Omental fat pad (tissue), 4 donors: ENCODE data around the gene RASL10A. TPM values are rescaled to one million over a fixed set of nuclear protein-coding genes. Genes with fewer than 3 reads are reported as not detected.

Experiments
- ATAC-seq: fragments of 150-250 bp; one replicate; pipeline ENCODE4 v1.9.1; 2016; ENCODE audit warnings: mild to moderate bottlenecking, moderate library complexity; ENCODE audit not compliant: low FRiP score
- DNase-seq: peaks from one replicate; pipeline ENCODE4 v3.0.0-alpha.2; 2019; ENCODE audit warnings: low spot score
- total RNA-seq, 4 donors: library from RNA; depleted of rRNA; stranded (reverse); fragments of >200 nt; gene quantifications; one replicate each; pipeline ENCODE4 v1.1.0, GENCODE V29; 2016
- TF ChIP-seq, protein P1 (sequence below), 3 donors: fragments of 450-650 bp; IDR thresholded peaks; one replicate each; pipeline ENCODE4 v1.5.1; 2016 to 2017; ENCODE audit warnings: antibody characterized with exemption in 3 of 3, mild to moderate bottlenecking in 3 of 3, moderate library complexity in 2 of 3

RASL10A gene
- total RNA-seq, 4 donors from 2014 or later: 0.56 to 2.6 (median 1.5) TPM; not detected in 1

DNA sequence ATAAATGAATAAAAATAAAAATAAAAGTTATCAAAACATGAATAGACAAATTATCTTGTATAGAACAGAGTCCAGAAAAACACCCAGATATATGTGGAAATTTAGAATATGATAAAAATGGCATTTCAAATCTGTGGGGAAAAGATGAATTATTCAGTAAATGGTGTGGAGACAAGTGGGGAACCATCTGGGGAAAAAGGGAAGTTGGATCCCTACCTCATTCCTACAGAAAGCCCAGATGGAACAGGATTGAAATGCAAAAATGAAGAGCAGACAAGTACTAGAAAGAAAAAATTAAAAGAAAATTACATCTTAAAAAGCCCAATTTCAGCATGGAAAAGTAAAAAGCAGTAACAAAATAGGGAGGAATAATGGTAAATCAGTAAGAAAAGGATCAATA, 8.1 kb upstream of the RASL10A start:
- DNase-seq (no peak), ATAC-seq (no peak)
- TF ChIP-seq, protein P1, sequence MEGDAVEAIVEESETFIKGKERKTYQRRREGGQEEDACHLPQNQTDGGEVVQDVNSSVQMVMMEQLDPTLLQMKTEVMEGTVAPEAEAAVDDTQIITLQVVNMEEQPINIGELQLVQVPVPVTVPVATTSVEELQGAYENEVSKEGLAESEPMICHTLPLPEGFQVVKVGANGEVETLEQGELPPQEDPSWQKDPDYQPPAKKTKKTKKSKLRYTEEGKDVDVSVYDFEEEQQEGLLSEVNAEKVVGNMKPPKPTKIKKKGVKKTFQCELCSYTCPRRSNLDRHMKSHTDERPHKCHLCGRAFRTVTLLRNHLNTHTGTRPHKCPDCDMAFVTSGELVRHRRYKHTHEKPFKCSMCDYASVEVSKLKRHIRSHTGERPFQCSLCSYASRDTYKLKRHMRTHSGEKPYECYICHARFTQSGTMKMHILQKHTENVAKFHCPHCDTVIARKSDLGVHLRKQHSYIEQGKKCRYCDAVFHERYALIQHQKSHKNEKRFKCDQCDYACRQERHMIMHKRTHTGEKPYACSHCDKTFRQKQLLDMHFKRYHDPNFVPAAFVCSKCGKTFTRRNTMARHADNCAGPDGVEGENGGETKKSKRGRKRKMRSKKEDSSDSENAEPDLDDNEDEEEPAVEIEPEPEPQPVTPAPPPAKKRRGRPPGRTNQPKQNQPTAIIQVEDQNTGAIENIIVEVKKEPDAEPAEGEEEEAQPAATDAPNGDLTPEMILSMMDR (IDR thresholded peaks at IDR 0.05): no peak

DNA sequence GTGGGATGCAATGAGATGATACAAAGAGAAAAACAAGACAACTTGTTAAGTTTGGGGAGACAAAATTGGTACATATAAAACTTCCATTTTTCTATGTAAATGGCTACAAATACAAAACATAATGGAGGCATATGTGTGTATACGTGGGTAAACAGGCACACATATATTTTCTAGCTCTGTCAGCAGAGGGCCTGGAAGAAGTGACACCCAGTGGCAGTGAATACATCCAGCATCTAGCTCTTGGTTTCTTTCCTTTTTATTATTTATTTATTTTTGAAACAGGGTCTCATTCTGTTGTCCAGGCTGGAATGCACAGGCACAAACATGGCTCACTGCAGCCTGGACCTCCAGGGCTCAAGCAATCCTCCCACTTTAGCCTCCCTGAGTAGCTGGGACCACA, 5.0 kb upstream of the RASL10A start:
- DNase-seq (no peak), ATAC-seq (no peak)
- TF ChIP-seq, protein P1 (IDR thresholded peaks at IDR 0.05): no peak

DNA sequence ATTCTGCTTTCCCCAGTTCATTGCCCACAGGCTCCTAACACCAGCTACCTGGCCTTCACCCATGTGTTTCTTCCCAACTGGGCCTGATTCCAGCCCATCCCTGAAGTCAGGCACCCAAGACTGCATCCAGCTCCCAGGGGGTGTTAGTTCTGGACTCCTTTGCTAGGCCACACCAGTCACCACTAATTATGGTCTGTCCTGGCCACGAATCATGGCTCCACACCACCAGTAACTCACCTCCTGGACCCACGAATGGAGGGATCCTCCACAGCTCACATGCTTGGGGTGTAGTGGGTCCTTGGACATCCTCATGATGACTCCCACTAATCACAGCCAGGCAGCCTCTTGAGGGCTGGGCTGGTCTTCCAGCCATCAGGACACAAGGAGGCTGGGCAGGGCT, 3.6 kb upstream of the RASL10A start:
- TF ChIP-seq, protein P1 (IDR thresholded peaks at IDR 0.05): no peak
- no peak for DNase-seq
- peak; percentile 11 for ATAC-seq

DNA sequence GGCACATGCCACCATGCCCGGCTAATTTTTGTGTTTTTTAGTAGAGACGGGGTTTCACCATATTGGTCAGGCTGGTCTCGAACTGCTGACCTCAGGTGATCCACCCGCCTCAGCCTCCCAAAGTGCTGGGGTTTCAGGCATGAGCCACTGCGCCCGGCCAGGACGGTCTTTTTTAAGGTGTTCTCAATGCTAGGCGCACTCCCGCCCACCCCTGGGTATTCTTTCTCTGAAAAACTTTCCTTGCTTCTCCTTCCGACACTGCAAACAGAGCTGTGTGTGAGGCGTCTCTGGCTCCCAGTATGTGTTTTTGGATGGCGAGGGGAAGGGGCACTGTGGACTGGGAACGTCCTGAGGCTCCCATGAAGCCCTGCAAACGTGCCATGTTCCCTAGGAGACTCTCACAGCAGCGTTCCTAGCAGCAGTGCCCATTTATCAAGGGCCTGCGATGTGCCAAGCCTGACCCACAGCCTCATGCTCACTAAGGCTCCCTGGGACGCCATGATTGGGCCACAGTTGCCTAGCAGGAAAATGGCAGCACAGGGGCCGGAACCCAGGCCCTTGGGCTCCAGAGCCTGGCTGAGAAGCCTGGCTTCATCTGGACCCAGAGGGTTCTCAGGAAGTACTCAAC, 2.4 kb upstream of the RASL10A start:
- TF ChIP-seq, protein P1 (IDR thresholded peaks at IDR 0.05): no peak
- no peak for ATAC-seq
- no peak for DNase-seq

DNA sequence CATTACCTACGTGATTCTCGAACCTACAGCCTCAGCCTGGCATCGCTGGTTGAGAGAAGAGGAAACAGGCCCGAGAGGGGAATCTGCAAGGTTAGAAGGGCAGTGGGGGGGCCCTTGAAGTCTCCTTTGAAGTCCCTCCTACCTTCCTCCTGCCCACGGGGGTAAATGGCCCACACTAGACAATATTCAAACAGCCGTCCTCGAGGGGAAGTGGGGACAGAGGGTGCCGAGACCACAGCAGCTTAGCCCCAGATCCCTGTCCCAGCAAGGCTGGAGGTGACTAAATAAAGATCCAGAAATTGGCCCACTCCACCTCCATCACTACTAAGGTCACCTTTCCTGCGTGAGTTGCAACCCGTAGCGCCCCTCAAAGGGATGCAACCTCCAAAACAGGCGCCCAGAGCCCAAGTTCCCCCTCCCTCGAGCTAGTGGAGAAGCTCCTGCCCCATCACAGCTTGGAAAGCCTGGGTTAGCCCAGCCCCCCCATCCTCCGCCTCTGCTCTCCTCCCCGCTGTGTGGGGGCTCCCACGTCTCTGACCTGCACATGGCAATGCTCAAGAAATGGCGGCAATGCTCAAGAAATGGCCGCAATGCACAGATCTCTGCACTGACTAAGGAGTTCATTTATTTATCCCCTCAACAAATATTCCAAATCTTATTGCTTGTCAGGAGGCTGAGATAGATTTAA, 788 bp upstream of the RASL10A start:
- TF ChIP-seq, protein P1 (IDR thresholded peaks at IDR 0.05): no peak
- ATAC-seq (no peak), DNase-seq (no peak)

DNA sequence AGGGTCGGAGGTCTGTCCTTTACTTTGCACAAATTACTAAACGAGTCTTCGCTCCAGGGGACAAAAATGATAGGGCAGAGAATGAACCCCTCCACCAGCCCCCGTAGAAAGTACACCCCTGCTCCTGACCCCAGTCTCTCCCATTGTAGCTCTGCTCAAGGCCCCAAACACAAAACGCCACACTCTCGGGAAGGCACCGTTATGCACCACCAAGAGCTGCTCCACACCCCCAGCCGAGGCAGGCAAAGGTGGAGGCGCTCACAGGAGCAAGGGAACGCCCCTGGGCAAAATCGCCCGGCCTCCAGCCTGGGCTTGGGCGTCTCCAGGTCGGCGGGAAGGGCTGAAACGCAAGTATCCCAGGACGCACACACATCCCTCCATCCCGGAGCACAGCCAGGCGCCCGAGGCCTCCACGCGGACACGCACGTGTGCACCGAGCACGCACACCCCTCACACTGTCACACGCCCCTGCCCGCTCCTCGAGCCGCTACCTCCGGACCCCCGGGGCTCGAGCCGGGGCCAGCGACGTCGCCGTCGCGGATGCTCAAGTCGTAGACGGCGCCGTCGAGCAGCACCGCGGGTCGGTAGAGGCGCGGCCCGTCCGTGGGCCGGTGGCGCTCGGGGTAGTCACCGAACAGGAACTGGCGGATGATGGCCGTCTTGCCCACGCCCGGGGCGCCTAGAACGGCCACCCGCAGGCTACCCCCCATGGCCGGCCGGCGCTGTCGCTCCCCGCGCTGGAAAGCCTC, 786 bp downstream of the RASL10A start:
- TF ChIP-seq, protein P1 (IDR thresholded peaks at IDR 0.05): no peak
- no peak for ATAC-seq
- DNase-seq: no peak
